HepG2 (cell line): Measurements from ENCODE around the gene CTU2. TPM values are rescaled to one million over a fixed set of nuclear protein-coding genes. Genes with fewer than 3 reads are reported as not detected.

ENCODE experiments used
- ATAC-seq: fragments of 200-7000 bp; cut with Tn5 transposase; 3 replicates; pipeline ENCODE4 v1.9.1; 2020; ENCODE audit warnings: mild to moderate bottlenecking, moderate library complexity
- BruUV-seq: library from RNA; stranded (reverse); fragments of 400-500 nt; replicated peaks from 2 replicates; lab custom pipeline; 2021; lab: Mats Ljungman, UMichigan
- CTCF ChIA-PET: fragments of 300-600 bp; formaldehyde crosslinking; extraction: SDS; loops from one replicate; lab custom pipeline; 2021; ENCODE audit warnings: low total read pairs, inconsistent platforms, low intra/inter-chr PET ratio; lab: Yijun Ruan, JAX
- POLR2A ChIA-PET: fragments of 350-600 bp; sonication (Branson Sonifier 250); formaldehyde crosslinking; loops from one replicate; lab custom pipeline; 2020; ENCODE audit warnings: antibody characterized with exemption, inconsistent platforms; lab: Yijun Ruan, JAX
- DNase-seq: peaks from one replicate; pipeline ENCODE4 v3.0.0-alpha.2; 2015; ENCODE audit warnings: low spot score
- FAIRE-seq: peaks from 3 replicates; lab custom pipeline; 2011; peaks lifted over from hg19 to GRCh38; lab: Jason Lieb, UNC
- H2AFZ ChIP-seq: one replicate; pipeline ENCODE4 v1.6.1; 2011; ENCODE audit warnings: low read length, inconsistent platforms
- H3K27ac ChIP-seq: fragments of 300-600 bp; 3 replicates; pipeline ENCODE4 v1.8.0; 2011; ENCODE audit warnings: mixed run types, mild to moderate bottlenecking, mixed read lengths, low read length, inconsistent platforms; ENCODE audit not compliant: insufficient read depth; ENCODE audit errors: extremely low read length
- H3K27me3 ChIP-seq, 2 experiments: fragments of 200-600 bp in 1 of 2; 2 replicates in 1 of 2; 3 replicates in 1 of 2; pipeline versions ENCODE4 v1.6.0 to v1.8.0; 2011; ENCODE audit warnings: low read length in 2 of 2, mild to moderate bottlenecking in 2 of 2, moderate library complexity in 2 of 2, inconsistent platforms in 1 of 2; ENCODE audit not compliant: insufficient read depth in 2 of 2, control insufficient read depth in 1 of 2
- H3K36me3 ChIP-seq, 2 experiments: fragments of 200-600 bp in 1 of 2; replicated peaks in 1 of 2; 2 replicates in 1 of 2; 3 replicates in 1 of 2; pipeline versions ENCODE4 v1.5.1 to v1.8.0; 2011; ENCODE audit warnings: low read length in 2 of 2, inconsistent platforms in 1 of 2; ENCODE audit not compliant: insufficient read depth in 2 of 2, control insufficient read depth in 1 of 2
- H3K4me1 ChIP-seq: 2 replicates; pipeline ENCODE4 v1.5.1; 2012; ENCODE audit warnings: low read length, inconsistent platforms; ENCODE audit not compliant: insufficient read depth
- H3K4me2 ChIP-seq: 2 replicates; pipeline ENCODE4 v1.6.0; 2011; ENCODE audit warnings: low read depth, low read length, inconsistent platforms
- H3K4me3 ChIP-seq, 3 experiments: fragments of 200-600 bp in 1 of 3; sonication (generic), shearing (Covaris generic) in 1 of 3; replicated peaks in 1 of 3; 2 replicates each; pipeline ENCODE4 v1.5.1; 2011 to 2016; ENCODE audit warnings: low read length in 3 of 3, inconsistent platforms in 2 of 3, low read depth in 2 of 3, mild to moderate bottlenecking in 2 of 3, control low read depth in 1 of 3, mixed read lengths in 1 of 3; ENCODE audit not compliant: insufficient read depth in 1 of 3
- H3K79me2 ChIP-seq: one replicate; pipeline ENCODE4 v1.6.1; 2011; ENCODE audit warnings: low read length, inconsistent platforms; ENCODE audit not compliant: insufficient read depth
- H3K9ac ChIP-seq: 2 replicates; pipeline ENCODE4 v1.6.0; 2011; ENCODE audit warnings: mild to moderate bottlenecking, low read depth, low read length, inconsistent platforms; ENCODE audit not compliant: insufficient read depth
- H3K9me3 ChIP-seq: 2 replicates; pipeline ENCODE4 v1.5.1; 2012; ENCODE audit warnings: mild to moderate bottlenecking, low read length
- H4K20me1 ChIP-seq: 2 replicates; pipeline ENCODE4 v1.6.0; 2011; ENCODE audit warnings: inconsistent platforms, mild to moderate bottlenecking, low read length, moderate library complexity; ENCODE audit not compliant: insufficient read depth
- CBFB ChIP-seq: sonication (generic); formaldehyde crosslinking; IDR thresholded peaks from 2 replicates; pipeline ENCODE4 v1.4.0; 2020; ENCODE audit warnings: missing genetic modification reagents
- GATA4 ChIP-seq: sonication (generic); IDR thresholded peaks from 2 replicates; pipeline ENCODE4 v1.6.1; 2016; ENCODE audit warnings: antibody characterized with exemption, low read depth, borderline replicate concordance
- MXD4 ChIP-seq: IDR thresholded peaks from 2 replicates; pipeline ENCODE4 v1.6.1; 2016; ENCODE audit warnings: mild to moderate bottlenecking, missing biosample characterization, missing genetic modification reagents
- ZNF225 ChIP-seq: sonication (generic); formaldehyde crosslinking; IDR thresholded peaks from 2 replicates; pipeline ENCODE4 v1.4.0; 2020; ENCODE audit warnings: mild to moderate bottlenecking, missing genetic modification reagents
- ZNF317 ChIP-seq: sonication (generic); formaldehyde crosslinking; IDR thresholded peaks from 2 replicates; pipeline ENCODE4 v1.5.0; 2020; ENCODE audit warnings: mild to moderate bottlenecking, missing genetic modification reagents
- whole genome bisulfite sequencing: methylation state at CpG from one replicate; pipeline ENCODE4 v1.1.6; 2017; ENCODE audit warnings: low lambda C conversion rate; 5-methylcytosine and 5-hydroxymethylcytosine counted together
- in situ Hi-C: cut with HindIII; loops from 2 replicates; pipeline ENCODE4 v1.10.0; 2017; ENCODE audit warnings: low pct_unique_long_range_greater_than_20kb; ENCODE audit not compliant: extremely low pct_ligation_motif_present
- intact Hi-C: fragments of 100-400 bp; cut with micrococcal nuclease; formaldehyde crosslinking; loops from one replicate; pipeline ENCODE4 v1.10.0; 2022; ENCODE audit not compliant: unreplicated experiment
- polyA plus RNA-seq, 8 experiments: library from polyadenylated mRNA; depleted of rRNA in 3 of 8; stranded (reverse) in 7 of 8; unstranded in 1 of 8; fragments of >200 nt; fragmentation: Illumina TruSeq in 4 of 8; extraction: Trizol in 4 of 8; gene quantifications; 2 replicates each; pipeline versions ENCODE4 v1.2.1 to v1.2.3, GENCODE V29; 2011 to 2016; ENCODE audit warnings: low read depth in 4 of 8, missing spikeins in 1 of 8, mixed read lengths in 1 of 8; ENCODE audit not compliant: insufficient read depth in 1 of 8
- total RNA-seq, 5 experiments: library from RNA; depleted of rRNA; stranded (reverse); fragments of >200 nt; fragmentation: Illumina TruSeq; extraction: Trizol; gene quantifications; 2 replicates each; pipeline ENCODE4 v1.2.3, GENCODE V29; 2016; ENCODE audit warnings: low read depth in 1 of 5

CTU2 gene
- total and polyA plus RNA-seq, 2 of the 13 experiments (the other 11 are each of a cell fraction or from before 2014, with no cell fraction given): 13.3 to 21.9 TPM

GRCh38 chr16:88702371-88703210 lies 3.7 kb upstream of the CTU2 start (continued):
- TF ChIP-seq GATA4 (no peak), MXD4 (no peak), ZNF317 (CRISPR knock-in tag) (no peak)

GRCh38 chr16:88703486-88704309 lies 2.6 kb upstream of the CTU2 start:
- Histone ChIP-seq H4K20me1 (no peaks in the 10 kb centered on the region), H3K9me3 (no peaks in the 10 kb centered on the region), H3K4me1 (peaks cover 74% of the 10 kb centered on the region), H3K4me3 (no peak overlapping the region), H2AFZ (no peak overlapping the region), H3K27me3 (peaks cover 0 to 3% of the 10 kb centered on the region in 2 experiments; a peak in 1 of 5 replicates), H3K79me2 (peaks cover 30% of the 10 kb centered on the region), H3K36me3 (peaks cover 0 to 5% of the 10 kb centered on the region in 2 experiments; a peak in 3 of 5 replicates), H3K27ac (no peak overlapping the region), H3K9ac (no peak overlapping the region), H3K4me2 (0 out of 2 replicates have a peak overlapping the region, but pooled peaks have one; percentile 4)
- no peak for DNase-seq
- in situ Hi-C loops (no loop called here), intact Hi-C loops (no loop called here)
- 91% methylated on average over 26 of the region's 26 CpGs for WGBS
- no peak for FAIRE-seq
- no TSS peak for BruUV-seq
- ChIA-PET CTCF (no interaction called here), POLR2A (interaction anchor here (1.7 kb wide), 1 partner anchor 41 kb away, joined by 3 read pairs; the partner anchor contains the start of gene MVD)
- ATAC-seq: no peak
- TF ChIP-seq CBFB (CRISPR knock-in tag) (no peak), ZNF225 (CRISPR knock-in tag) (0 out of 2 replicates have a peak, but pooled peaks have one; percentile 44)
